Loucy (cell line): ENCODE data around the gene CYP2F1.
"Not testable (repeated sequence)": the region's sequence is repeated elsewhere in the genome, so short reads cannot be mapped to it uniquely, and the experiment has no call there.

Source experiments
- CTCF ChIP-seq: fragments of 200-600 bp; sonication (generic); conservative IDR thresholded peaks from 2 replicates; pipeline ENCODE4 v1.5.1; 2014; ENCODE audit warnings: mild to moderate bottlenecking, antibody characterized with exemption, low read length
- EZH2phosphoT487 ChIP-seq: fragments of 200-600 bp; IDR thresholded peaks from 2 replicates; pipeline ENCODE4 v1.6.1; 2018; ENCODE audit warnings: antibody characterized with exemption, mild to moderate bottlenecking, moderate library complexity, borderline replicate concordance

GRCh38 chr19:41135390-41136384, 21.5 kb downstream of the CYP2F1 start:
- not testable (repeated sequence) for TF ChIP-seq CTCF, EZH2phosphoT487
